Muscle layer of colon (tissue), 2 donors: ENCODE data around the gene SUMF2.

Experiments used
- H3K27ac ChIP-seq: one replicate; pipeline ENCODE4 v1.7.0; 2013; ENCODE audit warnings: low read depth, mild to moderate bottlenecking, low read length, moderate library complexity
- H3K27me3 ChIP-seq, 2 donors: one replicate each; pipeline ENCODE4 v1.7.0; 2013; ENCODE audit warnings: low read length in 2 of 2, mild to moderate bottlenecking in 2 of 2; ENCODE audit not compliant: insufficient read depth in 2 of 2, control insufficient read depth in 1 of 2
- H3K36me3 ChIP-seq: one replicate; pipeline ENCODE4 v1.7.0; 2013; ENCODE audit warnings: mild to moderate bottlenecking, low read length; ENCODE audit not compliant: insufficient read depth
- H3K4me1 ChIP-seq: one replicate; pipeline ENCODE4 v1.7.0; 2013; ENCODE audit warnings: mild to moderate bottlenecking, low read length; ENCODE audit not compliant: insufficient read depth
- H3K4me3 ChIP-seq, 2 donors: one replicate each; pipeline ENCODE4 v1.7.0; 2013; ENCODE audit warnings: low read length in 2 of 2, low read depth in 1 of 2, mild to moderate bottlenecking in 1 of 2, moderate library complexity in 1 of 2
- H3K9ac ChIP-seq: one replicate; pipeline ENCODE4 v1.7.0; 2013; ENCODE audit warnings: low read length
- H3K9me3 ChIP-seq: one replicate; pipeline ENCODE4 v1.7.0; 2013; ENCODE audit warnings: mild to moderate bottlenecking, low read length
- donor health status: abdominal sarcoma.
- donor health status: Adenocarcinoma of cecum.

SUMF2 gene

GRCh38 chr7:56115852-56116538 is 51.9 kb downstream of the SUMF2 start, which contains the start of gene NUPR2:
TSS of gene NUPR2 (minus strand) at chr7:56116417. CDS start at chr7:56116314, 103 bp downstream.
- Histone ChIP-seq H3K9ac (no peak within 1 kb of the TSS), H3K4me1 (no peaks in the 10 kb centered on the region), H3K4me3 (no peak within 1 kb of the TSS), H3K27ac (no peak within 1 kb of the TSS), H3K9me3 (no peaks in the 10 kb centered on the region), H3K36me3 (no peaks in the 10 kb centered on the region), H3K27me3 (peaks cover 0 to 15% of the 10 kb centered on the region in 2 donors)

GRCh38 chr7:56121440-56121839 is 57.4 kb downstream of the SUMF2 start:
- Histone ChIP-seq H3K9ac (no peak overlapping the region), H3K4me1 (no peaks in the 10 kb centered on the region), H3K27ac (no peak overlapping the region), H3K4me3 (no peak overlapping the region), H3K27me3 (peaks cover 0 to 7% of the 10 kb centered on the region in 2 donors), H3K36me3 (no peaks in the 10 kb centered on the region), H3K9me3 (no peaks in the 10 kb centered on the region)

GRCh38 chr7:56124981-56125380 is 60.9 kb downstream of the SUMF2 start:
- no peaks in the 10 kb centered on the region for H3K36me3 ChIP-seq
- no peak overlapping the region for H3K9ac ChIP-seq
- no peaks in the 10 kb centered on the region for H3K9me3 ChIP-seq
- H3K27me3 ChIP-seq = no peaks in the 10 kb centered on the region
- no peaks in the 10 kb centered on the region for H3K4me1 ChIP-seq
- H3K4me3 ChIP-seq = no peak overlapping the region
- no peak overlapping the region for H3K27ac ChIP-seq

- Histone ChIP-seq H3K4me3 (no peak overlapping the region), H3K36me3 (no peaks in the 10 kb centered on the region), H3K27me3 (no peaks in the 10 kb centered on the region), H3K27ac (no peak overlapping the region), H3K4me1 (no peaks in the 10 kb centered on the region), H3K9me3 (no peaks in the 10 kb centered on the region), H3K9ac (no peak overlapping the region)
Measured at GRCh38 chr7:56125831-56126230, 61.7 kb downstream of the SUMF2 start.

GRCh38 chr7:56127241-56127975 is 63.3 kb downstream of the SUMF2 start:
- H3K9me3 ChIP-seq = no peaks in the 10 kb centered on the region
- no peak overlapping the region for H3K27ac ChIP-seq
- H3K27me3 ChIP-seq = no peaks in the 10 kb centered on the region
- H3K4me1 ChIP-seq = no peaks in the 10 kb centered on the region
- no peaks in the 10 kb centered on the region for H3K36me3 ChIP-seq
- H3K4me3 ChIP-seq = no peak overlapping the region
- H3K9ac ChIP-seq = no peak overlapping the region
